GM23338 (cell line): ENCODE results near the gene MPND. TPM values are rescaled to one million over a fixed set of nuclear protein-coding genes. Genes with fewer than 3 reads are reported as not detected.

ENCODE experiments used
- ATAC-seq: fragments of 200-7000 bp; cut with Tn5 transposase; 3 replicates; pipeline ENCODE4 v1.9.1; 2020
- DNase-seq: peaks from one replicate; pipeline ENCODE4 v3.0.0-alpha.2; 2015; ENCODE audit warnings: low spot score
- H2AFZ ChIP-seq: fragments of 200-600 bp; sonication (generic); 2 replicates; pipeline ENCODE4 v1.8.0; 2016; ENCODE audit warnings: antibody characterized with exemption, mild to moderate bottlenecking, moderate library complexity
- H3F3A ChIP-seq: fragments of 200-600 bp; sonication (generic); replicated peaks from 2 replicates; pipeline ENCODE4 v1.8.0; 2017; ENCODE audit warnings: antibody characterized with exemption, mixed run types, low read depth
- H3K27ac ChIP-seq: fragments of 200-600 bp; sonication (generic); 2 replicates; pipeline ENCODE4 v1.6.1; 2016; ENCODE audit warnings: low read depth
- H3K27me3 ChIP-seq: fragments of 200-600 bp; sonication (generic); 2 replicates; pipeline ENCODE4 v1.8.0; 2016; ENCODE audit warnings: mild to moderate bottlenecking, mixed run types, moderate library complexity; ENCODE audit not compliant: insufficient read depth
- H3K36me3 ChIP-seq: fragments of 200-600 bp; sonication (generic); 2 replicates; pipeline ENCODE4 v1.8.0; 2016; ENCODE audit warnings: mild to moderate bottlenecking; ENCODE audit not compliant: insufficient read depth
- H3K4me1 ChIP-seq: fragments of 200-600 bp; sonication (generic); 2 replicates; pipeline ENCODE4 v1.8.0; 2016; ENCODE audit warnings: mild to moderate bottlenecking, moderate library complexity; ENCODE audit not compliant: insufficient read depth
- H3K4me2 ChIP-seq: fragments of 200-600 bp; sonication (generic); 2 replicates; pipeline ENCODE4 v1.7.1; 2017; ENCODE audit warnings: mixed run types
- H3K4me3 ChIP-seq: fragments of 200-600 bp; sonication (generic); 2 replicates; pipeline ENCODE4 v1.6.1; 2016; ENCODE audit warnings: mixed run types
- H3K79me2 ChIP-seq: fragments of 200-600 bp; sonication (generic); replicated peaks from 2 replicates; pipeline ENCODE4 v1.8.0; 2017; ENCODE audit warnings: mild to moderate bottlenecking; ENCODE audit not compliant: insufficient read depth
- H3K9me2 ChIP-seq: fragments of 200-600 bp; sonication (generic); 2 replicates; pipeline ENCODE4 v1.8.0; 2017; ENCODE audit not compliant: insufficient read depth
- H4K20me1 ChIP-seq: fragments of 200-600 bp; sonication (generic); replicated peaks from 2 replicates; pipeline ENCODE4 v1.8.0; 2017; ENCODE audit warnings: mild to moderate bottlenecking; ENCODE audit not compliant: insufficient read depth
- H3K27ac Mint-ChIP-seq: 2 replicates; pipeline ENCODE4 v1.8.0; 2020; ENCODE audit warnings: inconsistent platforms, mild to moderate bottlenecking, moderate library complexity, mixed read lengths
- H3K27me3 Mint-ChIP-seq: 3 replicates; pipeline ENCODE4 v1.8.0; 2022; ENCODE audit warnings: low read depth, mild to moderate bottlenecking, moderate library complexity, mixed read lengths, inconsistent platforms; ENCODE audit not compliant: insufficient read depth, poor library complexity
- H3K36me3 Mint-ChIP-seq: 3 replicates; pipeline ENCODE4 v1.8.0; 2021; ENCODE audit warnings: low read depth, mild to moderate bottlenecking, inconsistent platforms, moderate library complexity, mixed read lengths
- H3K4me1 Mint-ChIP-seq: 3 replicates; pipeline ENCODE4 v1.8.0; 2020; ENCODE audit warnings: mild to moderate bottlenecking, inconsistent platforms, mixed read lengths
- H3K4me3 Mint-ChIP-seq: 3 replicates; pipeline ENCODE4 v1.8.0; 2021; ENCODE audit warnings: moderate library complexity, mild to moderate bottlenecking, inconsistent platforms, mixed read lengths
- H3K9me3 Mint-ChIP-seq: 3 replicates; pipeline ENCODE4 v1.8.0; 2020; ENCODE audit warnings: moderate library complexity, mild to moderate bottlenecking, inconsistent platforms, mixed read lengths
- CREB1 ChIP-seq: fragments of 250-450 bp; sonication (Bioruptor Pico); IDR thresholded peaks from 2 replicates; pipeline ENCODE4 v1.5.0; 2020; ENCODE audit warnings: low read depth, mild to moderate bottlenecking, moderate library complexity
- EZH2 ChIP-seq: fragments of 200-600 bp; sonication (generic); IDR thresholded peaks from one replicate; pipeline ENCODE4 v1.8.0; 2017; ENCODE audit warnings: antibody characterized with exemption, mild to moderate bottlenecking, low read depth; ENCODE audit not compliant: unreplicated experiment
- EZH2phosphoT487 ChIP-seq: fragments of 200-600 bp; sonication (generic); IDR thresholded peaks from one replicate; pipeline ENCODE4 v1.8.1; 2018; ENCODE audit warnings: antibody characterized with exemption; ENCODE audit not compliant: unreplicated experiment
- JUNB ChIP-seq: IDR thresholded peaks from one replicate; pipeline ENCODE4 v1.6.1; 2016; ENCODE audit warnings: antibody characterized with exemption; ENCODE audit not compliant: unreplicated experiment
- NANOG ChIP-seq: IDR thresholded peaks from 2 replicates; pipeline ENCODE4 v1.6.1; 2016; ENCODE audit warnings: antibody characterized with exemption, borderline replicate concordance
- POLR2AphosphoS5 ChIP-seq: IDR thresholded peaks from 2 replicates; pipeline ENCODE4 v1.6.1; 2016; ENCODE audit warnings: antibody characterized with exemption, low read depth
- REST ChIP-seq: IDR thresholded peaks from one replicate; pipeline ENCODE4 v1.6.1; 2018; ENCODE audit warnings: antibody characterized with exemption; ENCODE audit not compliant: unreplicated experiment
- STAT1 ChIP-seq: IDR thresholded peaks from one replicate; pipeline ENCODE4 v1.6.1; 2016; ENCODE audit warnings: antibody characterized with exemption; ENCODE audit not compliant: unreplicated experiment
- ZNF114 ChIP-seq: fragments of 250-450 bp; sonication (Bioruptor Pico); IDR thresholded peaks from 2 replicates; pipeline ENCODE4 v1.5.0; 2020; ENCODE audit warnings: mild to moderate bottlenecking, moderate library complexity
- ZNF331 ChIP-seq: fragments of 250-450 bp; sonication (Bioruptor Pico); IDR thresholded peaks from 2 replicates; pipeline ENCODE4 v1.5.0; 2020; ENCODE audit warnings: low read depth, mild to moderate bottlenecking, moderate library complexity
- ZNF462 ChIP-seq: fragments of 250-450 bp; sonication (Bioruptor Pico); IDR thresholded peaks from 2 replicates; pipeline ENCODE4 v1.5.0; 2020; ENCODE audit warnings: mild to moderate bottlenecking, moderate library complexity
- polyA plus RNA-seq: library from polyadenylated mRNA; unstranded; fragments of >200 nt; fragmentation: Nextera tagmentation; extraction: Ambion mirVana; gene quantifications from 2 replicates; pipeline ENCODE4 v1.2.1, GENCODE V29; 2016
- total RNA-seq: library from RNA; depleted of rRNA; stranded (reverse); fragments of >200 nt; shearing (Covaris generic); gene quantifications from 2 replicates; pipeline ENCODE4 v1.2.3, GENCODE V29; 2014
- TF ChIP-seq, protein P1 (sequence below), 2 experiments: fragments of 200-600 bp in 1 of 2; sonication (generic) in 1 of 2; conservative IDR thresholded peaks; 2 replicates each; pipeline versions ENCODE4 v1.5.1 to v1.6.1; 2016 to 2017; ENCODE audit warnings: antibody characterized with exemption in 2 of 2, low read depth in 2 of 2, mild to moderate bottlenecking in 2 of 2, moderate library complexity in 1 of 2
- TF ChIP-seq, protein P2 (sequence below): IDR thresholded peaks from 2 replicates; pipeline ENCODE4 v1.6.1; 2016; ENCODE audit warnings: antibody characterized with exemption

Gene MPND
- total and polyA plus RNA-seq, 2 experiments from 2014 or later: 11.8 to 15.6 TPM

DNA sequence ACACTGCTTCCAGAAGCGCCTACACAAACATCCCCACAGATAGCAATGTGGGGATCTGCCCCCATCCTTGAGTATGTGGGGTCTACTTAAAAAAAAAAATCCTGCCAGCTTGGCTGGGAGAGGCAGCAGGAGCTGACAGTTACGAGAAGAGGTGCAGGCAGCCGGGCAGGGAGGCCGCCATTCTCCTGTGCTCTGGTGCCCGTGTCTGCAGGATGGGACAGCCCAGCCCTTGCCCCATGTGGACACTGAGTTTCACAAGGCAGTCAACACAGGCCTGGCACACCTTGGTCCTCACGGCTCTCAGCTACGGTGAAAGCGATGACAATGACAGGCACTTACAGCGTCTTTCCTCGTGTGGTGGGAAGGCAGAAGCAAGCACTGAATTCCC, 24.0 kb downstream of the MPND start:
- Histone ChIP-seq H4K20me1 (peaks cover 11% of the 10 kb centered on the region; the same call in 1 of the 2 replicates), H3F3A (peaks cover 13% of the 10 kb centered on the region; the same call in 1 of the 2 replicates), H3K27me3 (no peaks in the 10 kb centered on the region), H3K4me1 (peaks cover 10% of the 10 kb centered on the region), H3K4me2 (no peak overlapping the region), H3K36me3 (no peaks in the 10 kb centered on the region), H3K79me2 (peaks cover 18% of the 10 kb centered on the region; the same call in 1 of the 2 replicates), H3K27ac (no peak overlapping the region), H3K9me2 (no peaks in the 10 kb centered on the region), H3K4me3 (no peak overlapping the region), H2AFZ (no peak overlapping the region)
- ATAC-seq (no peak), DNase-seq (no peak)
- Mint-ChIP-seq H3K4me3 (no peak overlapping the region), H3K4me1 (peaks cover 23% of the 10 kb centered on the region), H3K27me3 (peaks cover 30% of the 10 kb centered on the region), H3K36me3 (peaks cover 6% of the 10 kb centered on the region; the same call in 1 of the 3 replicates), H3K9me3 (no peaks in the 10 kb centered on the region), H3K27ac (no peak overlapping the region)
- no peak for TF ChIP-seq ZNF462 (CRISPR knock-in tag)
- no peak for TF ChIP-seq ZNF114
- TF ChIP-seq, protein P1, sequence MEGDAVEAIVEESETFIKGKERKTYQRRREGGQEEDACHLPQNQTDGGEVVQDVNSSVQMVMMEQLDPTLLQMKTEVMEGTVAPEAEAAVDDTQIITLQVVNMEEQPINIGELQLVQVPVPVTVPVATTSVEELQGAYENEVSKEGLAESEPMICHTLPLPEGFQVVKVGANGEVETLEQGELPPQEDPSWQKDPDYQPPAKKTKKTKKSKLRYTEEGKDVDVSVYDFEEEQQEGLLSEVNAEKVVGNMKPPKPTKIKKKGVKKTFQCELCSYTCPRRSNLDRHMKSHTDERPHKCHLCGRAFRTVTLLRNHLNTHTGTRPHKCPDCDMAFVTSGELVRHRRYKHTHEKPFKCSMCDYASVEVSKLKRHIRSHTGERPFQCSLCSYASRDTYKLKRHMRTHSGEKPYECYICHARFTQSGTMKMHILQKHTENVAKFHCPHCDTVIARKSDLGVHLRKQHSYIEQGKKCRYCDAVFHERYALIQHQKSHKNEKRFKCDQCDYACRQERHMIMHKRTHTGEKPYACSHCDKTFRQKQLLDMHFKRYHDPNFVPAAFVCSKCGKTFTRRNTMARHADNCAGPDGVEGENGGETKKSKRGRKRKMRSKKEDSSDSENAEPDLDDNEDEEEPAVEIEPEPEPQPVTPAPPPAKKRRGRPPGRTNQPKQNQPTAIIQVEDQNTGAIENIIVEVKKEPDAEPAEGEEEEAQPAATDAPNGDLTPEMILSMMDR (conservative IDR thresholded peaks at IDR 0.05; ENCODE audit: low read depth in 2 of 2): no peak
- no peak for TF ChIP-seq EZH2phosphoT487
- no peak for TF ChIP-seq POLR2AphosphoS5
- TF ChIP-seq, protein P2, sequence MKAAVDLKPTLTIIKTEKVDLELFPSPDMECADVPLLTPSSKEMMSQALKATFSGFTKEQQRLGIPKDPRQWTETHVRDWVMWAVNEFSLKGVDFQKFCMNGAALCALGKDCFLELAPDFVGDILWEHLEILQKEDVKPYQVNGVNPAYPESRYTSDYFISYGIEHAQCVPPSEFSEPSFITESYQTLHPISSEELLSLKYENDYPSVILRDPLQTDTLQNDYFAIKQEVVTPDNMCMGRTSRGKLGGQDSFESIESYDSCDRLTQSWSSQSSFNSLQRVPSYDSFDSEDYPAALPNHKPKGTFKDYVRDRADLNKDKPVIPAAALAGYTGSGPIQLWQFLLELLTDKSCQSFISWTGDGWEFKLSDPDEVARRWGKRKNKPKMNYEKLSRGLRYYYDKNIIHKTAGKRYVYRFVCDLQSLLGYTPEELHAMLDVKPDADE: no peak
- TF ChIP-seq NANOG: no peak
- no peak for TF ChIP-seq STAT1
- TF ChIP-seq JUNB: no peak
- TF ChIP-seq ZNF331 (CRISPR knock-in tag): no peak
- TF ChIP-seq REST: no peak
- no peak for TF ChIP-seq EZH2
- no peak for TF ChIP-seq CREB1
